Measurements from ENCODE around the gene PTGS1.

DNA sequence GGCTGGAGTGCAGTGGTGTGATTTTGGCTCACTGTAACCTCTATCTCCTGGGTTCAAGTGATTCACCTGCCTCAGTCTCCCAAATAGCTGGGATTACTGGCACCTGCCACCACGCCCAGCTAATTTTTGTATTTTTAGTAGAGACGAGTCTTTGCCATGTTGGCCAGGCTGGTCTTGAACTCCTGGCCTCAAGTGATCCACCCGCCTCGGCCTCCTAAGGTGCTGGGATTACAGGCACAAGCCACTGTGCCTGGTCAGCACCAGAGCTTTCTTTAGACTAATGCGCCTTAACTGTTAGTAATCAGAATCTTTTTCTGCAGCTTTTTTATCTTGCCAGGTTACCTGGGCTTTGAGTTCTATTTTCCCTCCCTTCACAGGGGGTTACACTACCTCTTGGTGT, 18.4 kb downstream of the PTGS1 start:
- TF ChIP-seq POLR2A (IDR thresholded peaks at IDR 0.05; ENCODE audit: low read length), result no peak
- TF ChIP-seq FOXS1 (CRISPR knock-in tag; IDR thresholded peaks at IDR 0.05), result no peak
- TF ChIP-seq BHLHE40 (IDR thresholded peaks at IDR 0.05; ENCODE audit: low read depth, low read length), result no peak
- no peak for TF ChIP-seq MYC (IDR thresholded peaks at IDR 0.05; ENCODE audit: borderline replicate concordance, low read length)
- TF ChIP-seq, protein P1, sequence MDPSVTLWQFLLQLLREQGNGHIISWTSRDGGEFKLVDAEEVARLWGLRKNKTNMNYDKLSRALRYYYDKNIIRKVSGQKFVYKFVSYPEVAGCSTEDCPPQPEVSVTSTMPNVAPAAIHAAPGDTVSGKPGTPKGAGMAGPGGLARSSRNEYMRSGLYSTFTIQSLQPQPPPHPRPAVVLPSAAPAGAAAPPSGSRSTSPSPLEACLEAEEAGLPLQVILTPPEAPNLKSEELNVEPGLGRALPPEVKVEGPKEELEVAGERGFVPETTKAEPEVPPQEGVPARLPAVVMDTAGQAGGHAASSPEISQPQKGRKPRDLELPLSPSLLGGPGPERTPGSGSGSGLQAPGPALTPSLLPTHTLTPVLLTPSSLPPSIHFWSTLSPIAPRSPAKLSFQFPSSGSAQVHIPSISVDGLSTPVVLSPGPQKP (IDR thresholded peaks at IDR 0.05; ENCODE audit: low read depth, low read length), result no peak
- TF ChIP-seq CTCF (IDR thresholded peaks at IDR 0.05), result no peak
- TF ChIP-seq, protein P2, sequence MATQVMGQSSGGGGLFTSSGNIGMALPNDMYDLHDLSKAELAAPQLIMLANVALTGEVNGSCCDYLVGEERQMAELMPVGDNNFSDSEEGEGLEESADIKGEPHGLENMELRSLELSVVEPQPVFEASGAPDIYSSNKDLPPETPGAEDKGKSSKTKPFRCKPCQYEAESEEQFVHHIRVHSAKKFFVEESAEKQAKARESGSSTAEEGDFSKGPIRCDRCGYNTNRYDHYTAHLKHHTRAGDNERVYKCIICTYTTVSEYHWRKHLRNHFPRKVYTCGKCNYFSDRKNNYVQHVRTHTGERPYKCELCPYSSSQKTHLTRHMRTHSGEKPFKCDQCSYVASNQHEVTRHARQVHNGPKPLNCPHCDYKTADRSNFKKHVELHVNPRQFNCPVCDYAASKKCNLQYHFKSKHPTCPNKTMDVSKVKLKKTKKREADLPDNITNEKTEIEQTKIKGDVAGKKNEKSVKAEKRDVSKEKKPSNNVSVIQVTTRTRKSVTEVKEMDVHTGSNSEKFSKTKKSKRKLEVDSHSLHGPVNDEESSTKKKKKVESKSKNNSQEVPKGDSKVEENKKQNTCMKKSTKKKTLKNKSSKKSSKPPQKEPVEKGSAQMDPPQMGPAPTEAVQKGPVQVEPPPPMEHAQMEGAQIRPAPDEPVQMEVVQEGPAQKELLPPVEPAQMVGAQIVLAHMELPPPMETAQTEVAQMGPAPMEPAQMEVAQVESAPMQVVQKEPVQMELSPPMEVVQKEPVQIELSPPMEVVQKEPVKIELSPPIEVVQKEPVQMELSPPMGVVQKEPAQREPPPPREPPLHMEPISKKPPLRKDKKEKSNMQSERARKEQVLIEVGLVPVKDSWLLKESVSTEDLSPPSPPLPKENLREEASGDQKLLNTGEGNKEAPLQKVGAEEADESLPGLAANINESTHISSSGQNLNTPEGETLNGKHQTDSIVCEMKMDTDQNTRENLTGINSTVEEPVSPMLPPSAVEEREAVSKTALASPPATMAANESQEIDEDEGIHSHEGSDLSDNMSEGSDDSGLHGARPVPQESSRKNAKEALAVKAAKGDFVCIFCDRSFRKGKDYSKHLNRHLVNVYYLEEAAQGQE (IDR thresholded peaks at IDR 0.05), result no peak
- no peak for TF ChIP-seq SMC3 (IDR thresholded peaks at IDR 0.05)
